Uterus (tissue), 4 donors: Measurements from ENCODE around the gene PDHA1. TPM values are rescaled to one million over a fixed set of nuclear protein-coding genes. Genes with fewer than 3 reads are reported as not detected.
A peak's percentile ranks its signal among the peaks of the same experiment; 100 is the strongest.

Source experiments
- DNase-seq, 2 donors: peaks; one replicate each; pipeline ENCODE4 v3.0.0-alpha.2; 2019 to 2020
- H3K27ac ChIP-seq, 2 donors: fragments of 200-600 bp; sonication (generic); 1 replicate in 1 of 2; 2 replicates in 1 of 2; pipeline ENCODE4 v1.5.1; 2016 to 2018
- H3K27me3 ChIP-seq, 2 donors: fragments of 200-600 bp; sonication (generic); one replicate each; pipeline ENCODE4 v1.5.1; 2018 to 2019; ENCODE audit warnings: control low read depth in 1 of 2
- H3K36me3 ChIP-seq, 2 donors: fragments of 200-600 bp; sonication (generic); one replicate each; pipeline ENCODE4 v1.5.1; 2019; ENCODE audit warnings: control low read depth in 1 of 2
- H3K4me1 ChIP-seq, 2 donors: fragments of 200-600 bp; sonication (generic); one replicate each; pipeline ENCODE4 v1.5.1; 2018 to 2019; ENCODE audit warnings: control low read depth in 1 of 2
- H3K4me3 ChIP-seq, 2 donors: fragments of 200-600 bp; sonication (generic); 1 replicate in 1 of 2; 2 replicates in 1 of 2; pipeline ENCODE4 v1.5.1; 2018 to 2019; ENCODE audit warnings: mild to moderate bottlenecking in 1 of 2
- H3K9me3 ChIP-seq, 2 donors: fragments of 200-600 bp; sonication (generic); one replicate each; pipeline ENCODE4 v1.5.1; 2019; ENCODE audit warnings: control low read depth in 1 of 2
- CTCF ChIP-seq, 4 experiments: fragments of 200-600 bp in 2 of 4; fragments of 450-650 bp in 2 of 4; sonication (generic) in 2 of 4; IDR thresholded peaks; one replicate each; pipeline ENCODE4 v1.5.1; 2016 to 2019; ENCODE audit warnings: antibody characterized with exemption in 4 of 4, mild to moderate bottlenecking in 2 of 4, moderate library complexity in 1 of 4
- POLR2A ChIP-seq, 2 donors: fragments of 450-650 bp; IDR thresholded peaks; one replicate each; pipeline ENCODE4 v1.6.1; 2016; ENCODE audit warnings: antibody characterized with exemption in 2 of 2, mild to moderate bottlenecking in 1 of 2, moderate library complexity in 1 of 2
- intact Hi-C: fragments of 100-400 bp; cut with DNase I; formaldehyde crosslinking; loops from one replicate; pipeline ENCODE4 v1.15.1; 2023; ENCODE audit warnings: low total_unique reads
- total RNA-seq, 4 donors: library from RNA; depleted of rRNA in 3 of 4; stranded (reverse); fragments of >200 nt in 3 of 4; gene quantifications; one replicate each; pipeline versions ENCODE4 v1.1.0 to v1.2.4, GENCODE V29; 2014 to 2023
- donor health status: DM: yes; HTN: yes; CAD: no.

Gene PDHA1
- total RNA-seq, 4 donors from 2014 or later = 15.0 to 100 (median 62.9) TPM

- Histone ChIP-seq H3K27me3 (no peaks in the 10 kb centered on the region), H3K27ac (no peak overlapping the region), H3K4me3 (no peak overlapping the region), H3K4me1 (no peaks in the 10 kb centered on the region), H3K9me3 (peaks cover 0 to 12% of the 10 kb centered on the region in 2 donors), H3K36me3 (no peaks in the 10 kb centered on the region)
- intact Hi-C loops = no loop called here
- DNase-seq = no peak
- TF ChIP-seq POLR2A (IDR thresholded peaks at IDR 0.05) (no peak), CTCF (IDR thresholded peaks at IDR 0.05) (no peak)
Measured at GRCh38 chrX:19334945-19335626, 8.6 kb upstream of the PDHA1 start.

GRCh38 chrX:19342331-19342906, 1.3 kb upstream of the PDHA1 start:
- TF ChIP-seq CTCF (IDR thresholded peaks at IDR 0.05) (no peak), POLR2A (IDR thresholded peaks at IDR 0.05) (no peak)
- no peak for DNase-seq
- H3K27me3 ChIP-seq = no peaks in the 10 kb centered on the region
- peak overlapping the region in 1 of 2 donors; percentile 96 for H3K27ac ChIP-seq
- no peak overlapping the region for H3K4me3 ChIP-seq
- H3K36me3 ChIP-seq = no peaks in the 10 kb centered on the region
- H3K4me1 ChIP-seq = peaks cover 0 to 4% of the 10 kb centered on the region in 2 donors
- intact Hi-C loops = no loop called here
- H3K9me3 ChIP-seq = no peaks in the 10 kb centered on the region

GRCh38 chrX:19343085-19343534, 617 bp upstream of the PDHA1 start:
- TF ChIP-seq POLR2A (IDR thresholded peaks at IDR 0.05) = no peak
- TF ChIP-seq CTCF (IDR thresholded peaks at IDR 0.05) = no peak
- peaks cover 0 to 4% of the 10 kb centered on the region in 2 donors for H3K4me1 ChIP-seq
- H3K9me3 ChIP-seq = no peaks in the 10 kb centered on the region
- H3K27ac ChIP-seq = peak overlapping the region; percentile 66 to 96
- no peaks in the 10 kb centered on the region for H3K27me3 ChIP-seq
- H3K4me3 ChIP-seq = peak overlapping the region; percentile 16 to 65
- no peaks in the 10 kb centered on the region for H3K36me3 ChIP-seq
- intact Hi-C loops = no loop called here
- DNase-seq = no peak

- Histone ChIP-seq H3K9me3 (no peaks in the 10 kb centered on the region), H3K27me3 (no peaks in the 10 kb centered on the region), H3K4me1 (peaks cover 0 to 4% of the 10 kb centered on the region in 2 donors), H3K36me3 (no peaks in the 10 kb centered on the region), H3K27ac (peak overlapping the region in 1 of 2 donors; percentile 96), H3K4me3 (peak overlapping the region in 1 of 2 donors; percentile 92)
- TF ChIP-seq CTCF (IDR thresholded peaks at IDR 0.05) (no peak), POLR2A (IDR thresholded peaks at IDR 0.05) (no peak)
- intact Hi-C loops = no loop called here
- no peak for DNase-seq
Measured at GRCh38 chrX:19344661-19345060, 934 bp downstream of the PDHA1 start.

- Histone ChIP-seq H3K9me3 (no peaks in the 10 kb centered on the region), H3K4me1 (peaks cover 0 to 2% of the 10 kb centered on the region in 2 donors), H3K4me3 (no peak overlapping the region), H3K27ac (no peak overlapping the region), H3K27me3 (no peaks in the 10 kb centered on the region), H3K36me3 (no peaks in the 10 kb centered on the region)
- intact Hi-C loops = no loop called here
- DNase-seq = no peak
- TF ChIP-seq POLR2A (IDR thresholded peaks at IDR 0.05) (no peak), CTCF (IDR thresholded peaks at IDR 0.05) (no peak)
Measured at GRCh38 chrX:19347916-19348315, 4.2 kb downstream of the PDHA1 start.
